ENCODE data around the gene SLC4A4.

SLC4A4 gene

GRCh38 chr4:71445811-71446210 is 107.0 kb downstream of the SLC4A4 start:
- Histone ChIP-seq H3K27me3 (replicated peaks; ENCODE audit: control insufficient read depth, insufficient read depth, low read length) (no peaks in the 10 kb centered on the region), H3K36me3 (ENCODE audit: control insufficient read depth, insufficient read depth, low read length) (no peaks in the 10 kb centered on the region), H3K4me3 (replicated peaks; ENCODE audit: low read depth, low read length) (no peak overlapping the region)
- no peak for TF ChIP-seq CTCF (IDR thresholded peaks at IDR 0.05; ENCODE audit: insufficient read depth, low read length, poor library complexity, severe bottlenecking)
- DNase-seq (ENCODE audit: extremely low read depth, insufficient read length): no peak

- TF ChIP-seq CTCF (IDR thresholded peaks at IDR 0.05; ENCODE audit: insufficient read depth, low read length, poor library complexity, severe bottlenecking): no peak
- H3K36me3 ChIP-seq (ENCODE audit: control insufficient read depth, insufficient read depth, low read length): no peaks in the 10 kb centered on the region
Observed at GRCh38 chr4:71446479-71447081, 107.8 kb downstream of the SLC4A4 start.

GRCh38 chr4:71449040-71449439 is 110.2 kb downstream of the SLC4A4 start:
- no peak for DNase-seq (ENCODE audit: extremely low read depth, insufficient read length)
- Histone ChIP-seq H3K27me3 (replicated peaks; ENCODE audit: control insufficient read depth, insufficient read depth, low read length) (no peaks in the 10 kb centered on the region; the same call in 1 of the 2 replicates), H3K4me3 (replicated peaks; ENCODE audit: low read depth, low read length) (no peak overlapping the region), H3K36me3 (ENCODE audit: control insufficient read depth, insufficient read depth, low read length) (no peaks in the 10 kb centered on the region)
- TF ChIP-seq CTCF (IDR thresholded peaks at IDR 0.05; ENCODE audit: insufficient read depth, low read length, poor library complexity, severe bottlenecking): no peak

More at GRCh38 chr4:71446479-71447081, 107.8 kb downstream of the SLC4A4 start:
- DNase-seq (ENCODE audit: extremely low read depth, insufficient read length): no peak
- Histone ChIP-seq H3K27me3 (replicated peaks; ENCODE audit: control insufficient read depth, insufficient read depth, low read length) (no peaks in the 10 kb centered on the region), H3K4me3 (replicated peaks; ENCODE audit: low read depth, low read length) (no peak overlapping the region)

GRCh38 chr4:71449878-71450277 is 111.1 kb downstream of the SLC4A4 start:
- no peak overlapping the region for H3K4me3 ChIP-seq (replicated peaks; ENCODE audit: low read depth, low read length)
- no peak for DNase-seq (ENCODE audit: extremely low read depth, insufficient read length)
- no peak for TF ChIP-seq CTCF (IDR thresholded peaks at IDR 0.05; ENCODE audit: insufficient read depth, low read length, poor library complexity, severe bottlenecking)
- no peaks in the 10 kb centered on the region; the same call in 1 of the 2 replicates for H3K27me3 ChIP-seq (replicated peaks; ENCODE audit: control insufficient read depth, insufficient read depth, low read length)
- no peaks in the 10 kb centered on the region for H3K36me3 ChIP-seq (ENCODE audit: control insufficient read depth, insufficient read depth, low read length)

GRCh38 chr4:71453531-71453930 is 114.7 kb downstream of the SLC4A4 start:
- TF ChIP-seq CTCF (IDR thresholded peaks at IDR 0.05; ENCODE audit: insufficient read depth, low read length, poor library complexity, severe bottlenecking): no peak
- Histone ChIP-seq H3K36me3 (ENCODE audit: control insufficient read depth, insufficient read depth, low read length) (no peaks in the 10 kb centered on the region), H3K27me3 (replicated peaks; ENCODE audit: control insufficient read depth, insufficient read depth, low read length) (no peaks in the 10 kb centered on the region; the same call in 1 of the 2 replicates), H3K4me3 (replicated peaks; ENCODE audit: low read depth, low read length) (no peak overlapping the region)
- DNase-seq (ENCODE audit: extremely low read depth, insufficient read length): no peak

- Histone ChIP-seq H3K4me3 (replicated peaks; ENCODE audit: low read depth, low read length) (no peak overlapping the region), H3K27me3 (replicated peaks; ENCODE audit: control insufficient read depth, insufficient read depth, low read length) (no peaks in the 10 kb centered on the region), H3K36me3 (ENCODE audit: control insufficient read depth, insufficient read depth, low read length) (no peaks in the 10 kb centered on the region)
- no peak for TF ChIP-seq CTCF (IDR thresholded peaks at IDR 0.05; ENCODE audit: insufficient read depth, low read length, poor library complexity, severe bottlenecking)
- DNase-seq (ENCODE audit: extremely low read depth, insufficient read length): no peak
Observed at GRCh38 chr4:71456841-71457240, 118.0 kb downstream of the SLC4A4 start.
